Measurements from ENCODE around the gene PHRF1. TPM values are rescaled to one million over a fixed set of nuclear protein-coding genes. Genes with fewer than 3 reads are reported as not detected.

Gene PHRF1
- total and polyA plus RNA-seq, 2 of the 4 experiments (the other 2 are of a cell fraction): 10.9 to 17.5 TPM

DNA sequence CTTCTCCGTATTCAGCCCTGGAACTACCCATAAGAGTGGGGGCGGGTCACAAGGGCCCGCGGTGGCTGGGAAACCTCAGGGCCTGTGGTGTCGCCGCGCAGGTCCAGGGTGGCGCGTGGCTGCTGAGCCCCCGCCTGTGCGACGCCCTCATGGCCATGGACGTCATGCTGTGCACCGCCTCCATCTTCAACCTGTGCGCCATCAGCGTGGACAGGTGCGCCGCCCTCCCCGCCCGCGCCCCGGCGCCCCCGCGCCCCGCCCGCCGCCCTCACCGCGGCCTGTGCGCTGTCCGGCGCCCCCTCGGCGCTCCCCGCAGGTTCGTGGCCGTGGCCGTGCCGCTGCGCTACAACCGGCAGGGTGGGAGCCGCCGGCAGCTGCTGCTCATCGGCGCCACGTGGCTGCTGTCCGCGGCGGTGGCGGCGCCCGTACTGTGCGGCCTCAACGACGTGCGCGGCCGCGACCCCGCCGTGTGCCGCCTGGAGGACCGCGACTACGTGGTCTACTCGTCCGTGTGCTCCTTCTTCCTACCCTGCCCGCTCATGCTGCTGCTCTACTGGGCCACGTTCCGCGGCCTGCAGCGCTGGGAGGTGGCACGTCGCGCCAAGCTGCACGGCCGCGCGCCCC lies 63.2 kb downstream of the PHRF1 start:
- H3K9me1 ChIP-seq (ENCODE audit: insufficient read depth, low read length): no peaks in the 10 kb centered on the region
- H3K23ac ChIP-seq (ENCODE audit: low read depth, low read length): no peak overlapping the region
- no peak overlapping the region for H4K5ac ChIP-seq (ENCODE audit: low read depth, low read length)
- H2BK5ac ChIP-seq (ENCODE audit: low read depth, low read length, poor library complexity, severe bottlenecking): no peak overlapping the region
- H3K56ac ChIP-seq (ENCODE audit: extremely low read depth, insufficient read depth, low read length): no peak overlapping the region
- H2BK20ac ChIP-seq (ENCODE audit: low read depth, low read length): no peak overlapping the region
- H3K27me3 ChIP-seq (ENCODE audit: control insufficient read depth, insufficient read depth, low read length): peaks cover 16% of the 10 kb centered on the region; the same call in 1 of the 2 replicates
- no peak overlapping the region for H2BK15ac ChIP-seq (ENCODE audit: low read depth, low read length)
- H3K36me3 ChIP-seq (ENCODE audit: control insufficient read depth, insufficient read depth, low read length): peaks cover 19% of the 10 kb centered on the region
- ATAC-seq (ENCODE audit: low read depth) (no peak), DNase-seq (no peak)
- no peak for TF ChIP-seq POLR2A (IDR thresholded peaks at IDR 0.05; ENCODE audit: low read depth, low read length)
- no peak overlapping the region for H2BK120ac ChIP-seq (ENCODE audit: low read depth, low read length)
- in situ Hi-C loops (cut with MboI; ENCODE audit: low sequenced_read_pairs): no loop called here
- intact Hi-C loops (cut with micrococcal nuclease): no loop called here
- H2AK9ac ChIP-seq (replicated peaks; ENCODE audit: low read depth, low read length, poor library complexity): no peak overlapping the region
- ChIA-PET CTCF (no interaction called here), POLR2A (ENCODE audit: unreplicated experiment) (no interaction called here)
- H4K20me1 ChIP-seq (ENCODE audit: insufficient read depth, low read length): peaks cover 43% of the 10 kb centered on the region
- H3K4me2 ChIP-seq (ENCODE audit: low read depth, low read length): no peak overlapping the region
- no peak overlapping the region for H4K91ac ChIP-seq (ENCODE audit: insufficient read depth, low read depth, low read length)
- H3K79me1 ChIP-seq (ENCODE audit: low read depth in 1 of 2, low read length in 2 of 2): no peaks in the 10 kb centered on the region
- H3K9me3 ChIP-seq (ENCODE audit: control insufficient read depth, insufficient read depth, low read length): no peaks in the 10 kb centered on the region
- no peak overlapping the region for H3K9ac ChIP-seq (ENCODE audit: low read depth, low read length)
- WGBS, 2 experiments (ENCODE audit: extremely low coverage in 2 of 2, insufficient read length in 1 of 2): 17% methylated on average over 46 of the region's 80 CpGs; no CpG with 5 or more reads in 1 of the 2 experiments
- no peak overlapping the region for H4K8ac ChIP-seq (ENCODE audit: low read depth in 2 of 2, low read length in 2 of 2)
- H3K4ac ChIP-seq (ENCODE audit: low read depth, low read length): no peak overlapping the region
- H3K14ac ChIP-seq (replicated peaks; ENCODE audit: low read depth, low read length): no peak overlapping the region
- no peak overlapping the region for H3K18ac ChIP-seq (ENCODE audit: low read depth, low read length)
- no TSS peak for BruUV-seq (replicated peaks)
- no peak overlapping the region for H3K27ac ChIP-seq (ENCODE audit: insufficient read depth, low read length)
- H3K4me3 ChIP-seq (ENCODE audit: insufficient read depth, low read depth, low read length): no peak overlapping the region
- dilution Hi-C loops (cut with HindIII; ENCODE audit: low sequenced_read_pairs, unreplicated experiment): no loop called here
- H2AFZ ChIP-seq (replicated peaks; ENCODE audit: low read length, poor library complexity): no peak overlapping the region
- peaks cover 10% of the 10 kb centered on the region; the same call in 1 of the 2 replicates for H3K4me1 ChIP-seq (ENCODE audit: control insufficient read depth, insufficient read depth, low read length)
- H2AK5ac ChIP-seq (ENCODE audit: low read depth, low read length): no peak overlapping the region

Measured in IMR-90 (cell line).